Kidney (tissue), 14 donors: ENCODE data around the gene KLHL22. TPM values are rescaled to one million over a fixed set of nuclear protein-coding genes. Genes with fewer than 3 reads are reported as not detected.
"Not testable (repeated sequence)": the region's sequence is repeated elsewhere in the genome, so short reads cannot be mapped to it uniquely, and the experiment has no call there.

Experiments used
- DNase-seq, 5 donors: peaks; one replicate each; pipeline ENCODE4 v3.0.0-alpha.2; 2013 to 2020
- FAIRE-seq: peaks from 2 replicates; lab custom pipeline; 2012; peaks lifted over from hg19 to GRCh38; lab: Jason Lieb, UNC
- H3K27ac ChIP-seq, 2 donors: one replicate each; pipeline ENCODE4 v1.7.0; 2013; ENCODE audit warnings: low read depth in 2 of 2, low read length in 2 of 2, inconsistent platforms in 1 of 2
- H3K27me3 ChIP-seq: one replicate; pipeline ENCODE4 v1.7.1; 2013; ENCODE audit warnings: low read length, inconsistent platforms; ENCODE audit not compliant: control insufficient read depth, insufficient read depth
- H3K36me3 ChIP-seq, 3 donors: one replicate each; pipeline versions ENCODE4 v1.7.0 to v1.7.1; 2013; ENCODE audit warnings: low read length in 3 of 3, control low read depth in 1 of 3, inconsistent platforms in 1 of 3; ENCODE audit not compliant: insufficient read depth in 3 of 3, control insufficient read depth in 2 of 3
- H3K4me1 ChIP-seq, 3 donors: one replicate each; pipeline versions ENCODE4 v1.7.0 to v1.7.1; 2013; ENCODE audit warnings: low read length in 3 of 3, inconsistent platforms in 1 of 3, low read depth in 1 of 3; ENCODE audit not compliant: control insufficient read depth in 2 of 3, insufficient read depth in 2 of 3
- H3K4me3 ChIP-seq, 3 donors: one replicate each; pipeline versions ENCODE4 v1.7.0 to v1.8.1; 2013; ENCODE audit warnings: low read length in 3 of 3, control low read depth in 1 of 3, inconsistent platforms in 1 of 3
- H3K9ac ChIP-seq, 3 donors: one replicate each; pipeline versions ENCODE4 v1.7.0 to v1.7.1; 2013; ENCODE audit warnings: low read length in 3 of 3, control low read depth in 1 of 3, inconsistent platforms in 1 of 3
- H3K9me3 ChIP-seq, 3 donors: one replicate each; pipeline versions ENCODE4 v1.7.0 to v1.7.1; 2013; ENCODE audit warnings: low read length in 3 of 3, control low read depth in 1 of 3, inconsistent platforms in 1 of 3; ENCODE audit not compliant: control insufficient read depth in 2 of 3, insufficient read depth in 1 of 3
- CTCF ChIP-seq: IDR thresholded peaks from 3 replicates; pipeline ENCODE4 v1.5.1; 2012; ENCODE audit warnings: mild to moderate bottlenecking, moderate library complexity, borderline replicate concordance; ENCODE audit not compliant: insufficient read depth; ENCODE audit errors: extremely low read depth
- intact Hi-C: fragments of 100-400 bp; cut with DNase I; formaldehyde crosslinking; loops from one replicate; pipeline ENCODE4 v1.11.1; 2022
- polyA plus RNA-seq: library from polyadenylated mRNA; stranded (reverse); fragments of 350-450 nt; fragmentation: Illumina TruSeq; extraction: RNeasy Lipid Tissue Mini Kit (QIAGEN cat#74804); gene quantifications from one replicate; pipeline ENCODE4 v1.2.3, GENCODE V29; 2014; ENCODE audit warnings: low read depth, low replicate concordance; ENCODE audit not compliant: insufficient read depth
- total RNA-seq: library from RNA; stranded (reverse); fragmentation: NEBNext Ultra II Directional; extraction: Animal tissue kit (Norgen Biotek cat#: 25700); gene quantifications from one replicate; pipeline ENCODE4 v1.2.1, GENCODE V29; 2021
- donor health status: control.
- donor health status: control.
- donor health status: control.
- donor health status: control.
- donor health status: control.
- donor health status: DM: yes; HTN: yes; CAD: no.
- donor health status: Normal renal cell carcinoma (clear cell type).

The KLHL22 gene
- total and polyA plus RNA-seq, 2 donors from 2014 or later, result 22.4 to 24.3 TPM

GRCh38 chr22:20479612-20480196 lies 15.9 kb downstream of the KLHL22 start:
- DNase-seq (no peak), FAIRE-seq (no peak)
- no peak for TF ChIP-seq CTCF
- Histone ChIP-seq H3K36me3 (no peaks in the 10 kb centered on the region), H3K9ac (no peak overlapping the region), H3K4me3 (no peak overlapping the region), H3K4me1 (no peaks in the 10 kb centered on the region), H3K27me3 (no peaks in the 10 kb centered on the region), H3K27ac (no peak overlapping the region), H3K9me3 (no peaks in the 10 kb centered on the region)
- intact Hi-C loops, result no loop called here

DNA sequence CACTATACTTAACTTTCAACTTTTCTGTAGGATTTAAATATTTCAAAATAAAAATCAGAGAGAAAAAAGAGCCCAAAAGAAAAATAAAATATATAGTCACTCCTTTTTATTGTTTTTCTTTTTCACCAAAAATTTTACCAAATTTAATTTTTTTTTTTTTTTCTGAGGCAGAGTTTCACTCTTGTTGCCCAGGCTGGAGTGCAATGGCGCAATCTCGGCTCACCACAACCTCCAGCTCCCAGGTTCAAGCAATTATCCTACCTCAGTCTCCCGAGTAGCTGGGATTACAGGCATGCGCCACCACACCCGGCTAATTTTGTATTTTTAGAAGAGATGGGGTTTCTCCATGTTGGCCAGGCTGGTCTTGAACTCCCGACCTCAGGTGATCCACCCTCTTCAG lies 17.5 kb downstream of the KLHL22 start:
- H3K27me3 ChIP-seq, DNase-seq, H3K36me3 ChIP-seq, H3K9me3 ChIP-seq, H3K4me3 ChIP-seq, H3K27ac ChIP-seq, H3K9ac ChIP-seq, H3K4me1 ChIP-seq, intact Hi-C loops: not testable (repeated sequence)
- peak; percentile 79 for FAIRE-seq

GRCh38 chr22:20475569-20475968 lies 20.0 kb downstream of the KLHL22 start:
- FAIRE-seq, H3K4me3 ChIP-seq, H3K9ac ChIP-seq, intact Hi-C loops, H3K27ac ChIP-seq, H3K36me3 ChIP-seq, H3K9me3 ChIP-seq, H3K4me1 ChIP-seq, H3K27me3 ChIP-seq: not testable (repeated sequence)
- DNase-seq, result peak in 1 of 5 donors; percentile 15

- H3K27me3 ChIP-seq, result no peaks in the 10 kb centered on the region
- DNase-seq (no peak), FAIRE-seq (no peak)
- no peak for TF ChIP-seq CTCF
- H3K9me3 ChIP-seq, result no peaks in the 10 kb centered on the region
- no peak overlapping the region for H3K27ac ChIP-seq
- no peak overlapping the region for H3K4me3 ChIP-seq
- intact Hi-C loops, result no loop called here
- peaks cover 3 to 10% (median 8%) of the 10 kb centered on the region in 3 donors for H3K36me3 ChIP-seq
- no peaks in the 10 kb centered on the region for H3K4me1 ChIP-seq
- H3K9ac ChIP-seq, result no peak overlapping the region
These were observed 20.5 kb downstream of the KLHL22 start for GRCh38 chr22:20475115-20475436.
